Endothelial cell of umbilical vein (primary cell): Measurements from ENCODE around the gene TXNDC12. TPM values are rescaled to one million over a fixed set of nuclear protein-coding genes. Genes with fewer than 3 reads are reported as not detected.

Source experiments
- BruUV-seq: library from RNA; stranded (reverse); fragments of 400-500 nt; replicated peaks from 2 replicates; lab custom pipeline; 2021; lab: Mats Ljungman, UMichigan
- CTCF ChIA-PET: fragments of 300-600, 350-600 bp; sonication (Branson Sonifier 250); formaldehyde crosslinking; loops from one replicate; lab custom pipeline; 2021; ENCODE audit warnings: antibody characterized with exemption, inconsistent platforms; lab: Charles Lee
- POLR2A ChIA-PET: fragments of 300-600, 350-600 bp; sonication (Branson Sonifier 250); formaldehyde crosslinking; loops from one replicate; lab custom pipeline; 2021; ENCODE audit warnings: antibody characterized with exemption, inconsistent platforms; lab: Charles Lee
- DNase-seq: peaks from one replicate; pipeline ENCODE4 v3.0.0-alpha.2; 2011; ENCODE audit warnings: low read depth, low spot score
- FAIRE-seq: peaks from 2 replicates; lab custom pipeline; 2011; peaks lifted over from hg19 to GRCh38; lab: Jason Lieb, UNC
- H2AFZ ChIP-seq: 2 replicates; pipeline ENCODE4 v1.6.0; 2012; ENCODE audit warnings: low read depth, low read length, control low read depth, inconsistent platforms
- H3K27ac ChIP-seq: 2 replicates; pipeline ENCODE4 v1.5.1; 2011; ENCODE audit warnings: low read depth, mild to moderate bottlenecking, control low read depth, low read length, moderate library complexity; ENCODE audit not compliant: insufficient read depth
- H3K27me3 ChIP-seq, 2 experiments: 2 replicates each; pipeline versions ENCODE4 v1.6.0 to v1.6.1; 2011; ENCODE audit warnings: low read length in 2 of 2, mixed read lengths in 1 of 2; ENCODE audit not compliant: control insufficient read depth in 2 of 2, insufficient read depth in 2 of 2
- H3K36me3 ChIP-seq, 2 experiments: 2 replicates in 1 of 2; 3 replicates in 1 of 2; pipeline ENCODE4 v1.5.1; 2011; ENCODE audit warnings: low read length in 2 of 2, mild to moderate bottlenecking in 1 of 2, moderate library complexity in 1 of 2; ENCODE audit not compliant: control insufficient read depth in 2 of 2, insufficient read depth in 2 of 2; ENCODE audit errors: extremely low read depth in 1 of 2
- H3K4me1 ChIP-seq: 3 replicates; pipeline ENCODE4 v1.5.1; 2011; ENCODE audit warnings: mild to moderate bottlenecking, low read length; ENCODE audit not compliant: control insufficient read depth, insufficient read depth; ENCODE audit errors: extremely low read depth
- H3K4me2 ChIP-seq: 2 replicates; pipeline ENCODE4 v1.6.1; 2011; ENCODE audit warnings: low read length, control low read depth, mixed read lengths; ENCODE audit not compliant: insufficient read depth
- H3K4me3 ChIP-seq, 3 experiments: fragments of 200-600 bp in 1 of 3; sonication (generic), shearing (Covaris generic) in 1 of 3; replicated peaks in 1 of 3; 2 replicates each; pipeline ENCODE4 v1.5.1; 2011 to 2016; ENCODE audit warnings: control low read depth in 3 of 3, low read length in 3 of 3, mild to moderate bottlenecking in 2 of 3, inconsistent platforms in 1 of 3, low read depth in 1 of 3, moderate library complexity in 1 of 3; ENCODE audit not compliant: insufficient read depth in 1 of 3
- H3K79me2 ChIP-seq: 2 replicates; pipeline ENCODE4 v1.6.0; 2012; ENCODE audit warnings: low read length, inconsistent platforms; ENCODE audit not compliant: control insufficient read depth, insufficient read depth
- H3K9ac ChIP-seq: replicated peaks from 2 replicates; pipeline ENCODE3; 2011; ENCODE audit warnings: low read length, control low read depth; ENCODE audit not compliant: insufficient read depth; ENCODE audit errors: extremely low read depth
- H3K9me1 ChIP-seq: replicated peaks from 3 replicates; pipeline ENCODE4 v1.6.0; 2011; ENCODE audit warnings: mild to moderate bottlenecking, low read length; ENCODE audit not compliant: control insufficient read depth, insufficient read depth; ENCODE audit errors: extremely low read depth
- H3K9me3 ChIP-seq: replicated peaks from 2 replicates; pipeline ENCODE4 v1.5.1; 2012; ENCODE audit warnings: low read length, inconsistent platforms; ENCODE audit not compliant: control insufficient read depth, insufficient read depth
- H4K20me1 ChIP-seq: replicated peaks from 2 replicates; pipeline ENCODE3; 2011; ENCODE audit warnings: mild to moderate bottlenecking, low read length; ENCODE audit not compliant: control insufficient read depth, insufficient read depth; ENCODE audit errors: extremely low read depth
- CTCF ChIP-seq, 2 donors: IDR thresholded peaks; 1 replicate in 1 of 2; 2 replicates in 1 of 2; pipeline ENCODE4 v1.5.1; 2011; ENCODE audit warnings: low read length in 2 of 2, mild to moderate bottlenecking in 2 of 2, moderate library complexity in 2 of 2, control low read depth in 1 of 2, inconsistent platforms in 1 of 2, low read depth in 1 of 2; ENCODE audit not compliant: insufficient read depth in 1 of 2; ENCODE audit errors: extremely low read depth in 1 of 2
- EZH2 ChIP-seq: IDR thresholded peaks from 2 replicates; pipeline ENCODE4 v1.6.1; 2012; ENCODE audit warnings: borderline replicate concordance, low read depth, mild to moderate bottlenecking, moderate library complexity, low read length, inconsistent platforms; ENCODE audit not compliant: severe bottlenecking
- FOS ChIP-seq: IDR thresholded peaks from 2 replicates; pipeline ENCODE4 v1.6.1; 2011; ENCODE audit warnings: mild to moderate bottlenecking, low read length, moderate library complexity, borderline replicate concordance; ENCODE audit not compliant: insufficient read depth
- GATA2 ChIP-seq: IDR thresholded peaks from 2 replicates; pipeline ENCODE4 v1.7.0; 2011; ENCODE audit warnings: low read depth, mild to moderate bottlenecking, moderate library complexity, mixed read lengths, low read length; ENCODE audit not compliant: insufficient read length, insufficient read depth
- JUN ChIP-seq: IDR thresholded peaks from 2 replicates; pipeline ENCODE4 v1.6.1; 2011; ENCODE audit warnings: borderline replicate concordance, low read depth; ENCODE audit not compliant: insufficient read length, insufficient read depth
- MAX ChIP-seq: IDR thresholded peaks from 2 replicates; pipeline ENCODE4 v1.6.1; 2011; ENCODE audit not compliant: insufficient read depth, insufficient read length
- MYC ChIP-seq: IDR thresholded peaks from one replicate; pipeline ENCODE4 v1.6.1; 2011; ENCODE audit warnings: mild to moderate bottlenecking, low read depth, low read length
- POLR2A ChIP-seq: IDR thresholded peaks from 2 replicates; pipeline ENCODE4 v1.6.1; 2012; ENCODE audit warnings: low read depth, mild to moderate bottlenecking, control low read depth, low read length
- POLR2AphosphoS5 ChIP-seq: IDR thresholded peaks from 2 replicates; pipeline ENCODE4 v1.6.1; 2012; ENCODE audit warnings: low read depth, mild to moderate bottlenecking, control low read depth, low read length, moderate library complexity; ENCODE audit not compliant: insufficient read depth
- dilution Hi-C: fragments of 300-500 bp; cut with MboI; formaldehyde crosslinking; loops from one replicate; pipeline ENCODE4 v1.15.0; 2019; ENCODE audit warnings: low sequenced_read_pairs; ENCODE audit not compliant: extremely low pct_ligation_motif_present
- intact Hi-C: fragments of 100-400 bp; cut with micrococcal nuclease; formaldehyde crosslinking; loops from one replicate; pipeline ENCODE4 v1.10.0; 2022
- polyA plus RNA-seq, 4 experiments: library from polyadenylated mRNA; depleted of rRNA in 3 of 4; stranded (reverse) in 3 of 4; unstranded in 1 of 4; fragments of >200 nt; gene quantifications; 2 replicates each; pipeline versions ENCODE4 v1.2.1 to v1.2.3, GENCODE V29; 2011 to 2012; ENCODE audit warnings: missing spikeins in 1 of 4
- total RNA-seq: library from RNA; stranded (reverse); gene quantifications from 2 replicates; pipeline ENCODE4 v1.2.3, GENCODE V29; 2021

The TXNDC12 gene
- total and polyA plus RNA-seq, 2 donors (not counting 3 experiments of a cell fraction or from before 2014, with no cell fraction given), result 33.7 to 57.4 TPM

GRCh38 chr1:52059888-52060287, 4.9 kb upstream of the TXNDC12 start:
- H3K4me2 ChIP-seq, result no peak overlapping the region
- dilution Hi-C loops, result no loop called here
- intact Hi-C loops, result loop anchor here (5.0 kb wide), 1 partner anchor 307 kb away; the partner anchor contains the start of gene CC2D1B
- H3K9ac ChIP-seq, result no peak overlapping the region
- TF ChIP-seq MAX, result no peak
- no peak for TF ChIP-seq CTCF (IDR thresholded peaks at IDR 0.05; ENCODE audit: extremely low read depth in 1 of 2, insufficient read depth in 1 of 2, low read depth in 1 of 2, low read length in 2 of 2)
- no peak for TF ChIP-seq FOS
- TF ChIP-seq JUN, result no peak
- TF ChIP-seq POLR2A, result no peak
- TF ChIP-seq EZH2, result no peak
- no peak for TF ChIP-seq MYC
- TF ChIP-seq GATA2, result no peak
- TF ChIP-seq POLR2AphosphoS5, result no peak
- BruUV-seq, result no TSS peak
- no peak overlapping the region for H3K27ac ChIP-seq
- peaks cover 19% of the 10 kb centered on the region for H3K4me1 ChIP-seq
- H3K36me3 ChIP-seq, result peaks cover 9 to 17% of the 10 kb centered on the region in 2 experiments
- no peaks in the 10 kb centered on the region for H4K20me1 ChIP-seq
- FAIRE-seq (no peak), DNase-seq (no peak)
- no peaks in the 10 kb centered on the region for H3K9me1 ChIP-seq
- no peak overlapping the region for H3K4me3 ChIP-seq
- ChIA-PET CTCF (interaction anchor here (0.9 kb wide), 1 partner anchor 162 kb away, joined by 3 read pairs; no protein-coding TSS in a partner anchor), POLR2A (no interaction called here)
- H2AFZ ChIP-seq, result no peak overlapping the region
- no peaks in the 10 kb centered on the region for H3K27me3 ChIP-seq
- no peaks in the 10 kb centered on the region for H3K9me3 ChIP-seq
- peaks cover 54% of the 10 kb centered on the region for H3K79me2 ChIP-seq
